ENCODE data around the gene CAND2.

The CAND2 gene

GRCh38 chr3:12808587-12808986, 12.1 kb downstream of the CAND2 start:
- no peak for DNase-seq

GRCh38 chr3:12809001-12809400, 12.5 kb downstream of the CAND2 start:
- DNase-seq = no peak

- no peak for DNase-seq
Observed at GRCh38 chr3:12809435-12809834, 13.0 kb downstream of the CAND2 start.

- DNase-seq = peak; percentile 94
Observed at GRCh38 chr3:12810013-12810780, 13.7 kb downstream of the CAND2 start.

GRCh38 chr3:12810961-12811360, 14.5 kb downstream of the CAND2 start:
- no peak for DNase-seq

GRCh38 chr3:12812812-12813211, 16.3 kb downstream of the CAND2 start:
- DNase-seq = no peak

- no peak for DNase-seq
Observed at GRCh38 chr3:12813967-12814366, 17.5 kb downstream of the CAND2 start.

GRCh38 chr3:12815078-12815477, 18.6 kb downstream of the CAND2 start:
- no peak for DNase-seq

GRCh38 chr3:12815719-12816118, 19.2 kb downstream of the CAND2 start:
- no peak for DNase-seq

GRCh38 chr3:12816521-12817342, 20.3 kb downstream of the CAND2 start:
- no peak for DNase-seq

GRCh38 chr3:12817343-12817710, 20.8 kb downstream of the CAND2 start:
- DNase-seq = no peak

- DNase-seq = no peak
Observed at GRCh38 chr3:12818273-12818672, 21.8 kb downstream of the CAND2 start.

- DNase-seq = no peak
Observed at GRCh38 chr3:12818773-12819172, 22.3 kb downstream of the CAND2 start.

- no peak for DNase-seq
Observed at GRCh38 chr3:12822725-12823373, 26.4 kb downstream of the CAND2 start.

- no peak for DNase-seq
Observed at GRCh38 chr3:12824299-12824698, 27.8 kb downstream of the CAND2 start.

- no peak for DNase-seq
Observed at GRCh38 chr3:12825156-12825555, 28.7 kb downstream of the CAND2 start.

GRCh38 chr3:12828751-12829150, 32.3 kb downstream of the CAND2 start:
- DNase-seq = no peak

- no peak for DNase-seq
Observed at GRCh38 chr3:12829404-12829803, 32.9 kb downstream of the CAND2 start.

GRCh38 chr3:12829886-12830784, 33.7 kb downstream of the CAND2 start:
- DNase-seq = no peak

GRCh38 chr3:12830785-12831156, 34.3 kb downstream of the CAND2 start:
- DNase-seq = no peak

GRCh38 chr3:12831301-12831866, 34.9 kb downstream of the CAND2 start:
- no peak for DNase-seq
